Keratinocyte (primary cell): ENCODE results near the gene MAP6D1. TPM values are rescaled to one million over a fixed set of nuclear protein-coding genes. Genes with fewer than 3 reads are reported as not detected.

Experiments
- DNase-seq: peaks from one replicate; pipeline ENCODE4 v3.0.0-alpha.2; 2011; ENCODE audit warnings: low read depth, missing footprints, low spot score
- FAIRE-seq: peaks from 2 replicates; lab custom pipeline; 2011; peaks lifted over from hg19 to GRCh38; lab: Jason Lieb, UNC
- H2AFZ ChIP-seq: 2 replicates; pipeline ENCODE4 v1.6.0; 2012; ENCODE audit warnings: low read length, control low read depth, inconsistent platforms; ENCODE audit not compliant: control insufficient read depth
- H3K27ac ChIP-seq: 2 replicates; pipeline ENCODE4 v1.5.1; 2011; ENCODE audit warnings: low read length; ENCODE audit not compliant: control insufficient read depth, insufficient read depth
- H3K27me3 ChIP-seq: 3 replicates; pipeline ENCODE4 v1.6.0; 2011; ENCODE audit warnings: low read length; ENCODE audit not compliant: control insufficient read depth, insufficient read depth; ENCODE audit errors: extremely low read depth
- H3K36me3 ChIP-seq, 2 experiments: 2 replicates in 1 of 2; 3 replicates in 1 of 2; pipeline ENCODE4 v1.5.1; 2011; ENCODE audit warnings: low read length in 2 of 2, mild to moderate bottlenecking in 1 of 2; ENCODE audit not compliant: control insufficient read depth in 2 of 2, insufficient read depth in 2 of 2; ENCODE audit errors: extremely low read depth in 1 of 2
- H3K4me1 ChIP-seq: 3 replicates; pipeline ENCODE4 v1.5.1; 2011; ENCODE audit warnings: low read length; ENCODE audit not compliant: control insufficient read depth, insufficient read depth; ENCODE audit errors: extremely low read depth
- H3K4me2 ChIP-seq: 3 replicates; pipeline ENCODE4 v1.6.0; 2011; ENCODE audit warnings: low read depth, low read length; ENCODE audit not compliant: control insufficient read depth, insufficient read depth; ENCODE audit errors: extremely low read depth
- H3K4me3 ChIP-seq, 3 experiments: fragments of 200-600 bp in 1 of 3; sonication (generic) in 1 of 3; 2 replicates in 2 of 3; 3 replicates in 1 of 3; pipeline ENCODE4 v1.5.1; 2011 to 2016; ENCODE audit warnings: low read length in 3 of 3, mild to moderate bottlenecking in 3 of 3, control low read depth in 2 of 3, inconsistent platforms in 1 of 3, low read depth in 1 of 3, mixed read lengths in 1 of 3, mixed run types in 1 of 3, moderate library complexity in 1 of 3; ENCODE audit not compliant: control insufficient read depth in 2 of 3, insufficient read depth in 2 of 3; ENCODE audit errors: extremely low read depth in 1 of 3
- H3K79me2 ChIP-seq: 2 replicates; pipeline ENCODE4 v1.6.0; 2012; ENCODE audit warnings: low read length; ENCODE audit not compliant: control insufficient read depth, insufficient read depth
- H3K9ac ChIP-seq: 3 replicates; pipeline ENCODE4 v1.6.0; 2011; ENCODE audit warnings: low read length; ENCODE audit not compliant: control insufficient read depth, insufficient read depth; ENCODE audit errors: extremely low read depth
- H3K9me1 ChIP-seq: 3 replicates; pipeline ENCODE4 v1.6.0; 2011; ENCODE audit warnings: low read length; ENCODE audit not compliant: control insufficient read depth, insufficient read depth; ENCODE audit errors: extremely low read depth
- H3K9me3 ChIP-seq: 2 replicates; pipeline ENCODE4 v1.5.1; 2012; ENCODE audit warnings: low read depth, low read length; ENCODE audit not compliant: control insufficient read depth
- H4K20me1 ChIP-seq: 3 replicates; pipeline ENCODE4 v1.6.0; 2011; ENCODE audit warnings: low read length; ENCODE audit not compliant: control insufficient read depth, insufficient read depth; ENCODE audit errors: extremely low read depth
- EZH2 ChIP-seq: IDR thresholded peaks from one replicate; pipeline ENCODE4 v1.6.1; 2012; ENCODE audit warnings: inconsistent platforms, mild to moderate bottlenecking, low read length, moderate library complexity
- dilution Hi-C: fragments of 300-500 bp; cut with MboI; formaldehyde crosslinking; loops from one replicate; pipeline ENCODE4 v1.7.0; 2020; ENCODE audit warnings: low sequenced_read_pairs; ENCODE audit not compliant: extremely low pct_ligation_motif_present
- polyA plus RNA-seq, 5 experiments: library from polyadenylated mRNA; depleted of rRNA in 3 of 5; stranded (reverse) in 3 of 5; stranded (forward) in 1 of 5; unstranded in 1 of 5; fragments of >200 nt; gene quantifications; 1 replicate in 1 of 5; 2 replicates in 3 of 5; 3 replicates in 1 of 5; pipeline versions ENCODE4 v1.2.1 to v1.2.3, GENCODE V29; 2011 to 2012; ENCODE audit warnings: missing spikeins in 2 of 5, low read depth in 1 of 5, low replicate concordance in 1 of 5
- TF ChIP-seq, protein P1 (sequence below), 3 experiments: IDR thresholded peaks in 1 of 3; conservative IDR thresholded peaks in 1 of 3; optimal IDR thresholded peaks in 1 of 3; 2 replicates in 2 of 3; 3 replicates in 1 of 3; pipeline versions ENCODE3 to v1.5.1; 2011; ENCODE audit warnings: low read length in 3 of 3, mild to moderate bottlenecking in 3 of 3, moderate library complexity in 2 of 3, control low read depth in 1 of 3, inconsistent platforms in 1 of 3; ENCODE audit not compliant: insufficient read depth in 2 of 3; ENCODE audit errors: extremely low read depth in 1 of 3

The MAP6D1 gene
- polyA plus RNA-seq, 1 donor (not counting 4 experiments of a cell fraction or from before 2014, with no cell fraction given): 1.4 TPM

DNA sequence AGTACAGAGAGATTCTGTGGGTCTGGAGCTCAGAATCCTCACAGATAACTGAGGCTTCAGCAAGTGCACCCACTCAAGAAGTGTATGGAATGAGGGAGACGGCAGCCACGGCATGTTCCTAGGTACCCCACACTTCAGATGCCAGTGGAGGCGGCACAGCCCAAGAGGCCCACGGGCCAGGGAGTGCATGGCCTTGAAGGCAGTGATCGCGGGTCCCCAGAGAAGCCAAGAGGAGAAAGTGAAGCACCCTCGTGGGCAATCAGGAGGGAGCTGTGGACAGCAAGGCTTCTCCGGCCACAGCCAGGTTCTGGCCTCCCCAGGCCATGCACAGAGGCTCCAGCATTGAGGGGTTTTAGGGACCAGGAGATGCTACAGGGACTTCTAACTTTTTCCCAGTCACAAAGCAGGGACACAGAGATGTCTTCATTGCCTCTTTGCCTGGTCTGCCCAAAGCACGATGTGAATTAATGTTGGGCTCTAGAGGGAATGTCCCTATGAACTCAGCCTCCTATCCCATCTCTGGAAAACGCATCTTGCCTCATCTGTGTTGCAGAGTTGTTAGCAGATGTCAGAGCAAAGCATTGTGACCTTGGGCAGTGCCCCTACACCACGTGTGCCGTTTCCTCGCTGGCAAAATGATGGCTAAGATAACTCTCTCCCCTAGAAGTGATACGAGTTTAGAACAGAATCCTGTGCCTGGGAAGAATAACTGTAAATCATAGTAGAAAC lies 2.6 kb upstream of the MAP6D1 start:
- Histone ChIP-seq H2AFZ (no peak overlapping the region), H3K4me1 (peaks cover 17% of the 10 kb centered on the region), H3K27ac (no peak overlapping the region), H3K9me3 (no peaks in the 10 kb centered on the region), H3K9ac (no peak overlapping the region), H3K27me3 (no peaks in the 10 kb centered on the region), H3K4me3 (no peak overlapping the region), H3K9me1 (no peaks in the 10 kb centered on the region), H3K79me2 (no peaks in the 10 kb centered on the region), H3K4me2 (no peak overlapping the region), H4K20me1 (no peaks in the 10 kb centered on the region), H3K36me3 (peaks cover 5 to 12% of the 10 kb centered on the region in 2 experiments)
- DNase-seq (no peak), FAIRE-seq (no peak)
- no peak for TF ChIP-seq EZH2
- TF ChIP-seq, protein P1, sequence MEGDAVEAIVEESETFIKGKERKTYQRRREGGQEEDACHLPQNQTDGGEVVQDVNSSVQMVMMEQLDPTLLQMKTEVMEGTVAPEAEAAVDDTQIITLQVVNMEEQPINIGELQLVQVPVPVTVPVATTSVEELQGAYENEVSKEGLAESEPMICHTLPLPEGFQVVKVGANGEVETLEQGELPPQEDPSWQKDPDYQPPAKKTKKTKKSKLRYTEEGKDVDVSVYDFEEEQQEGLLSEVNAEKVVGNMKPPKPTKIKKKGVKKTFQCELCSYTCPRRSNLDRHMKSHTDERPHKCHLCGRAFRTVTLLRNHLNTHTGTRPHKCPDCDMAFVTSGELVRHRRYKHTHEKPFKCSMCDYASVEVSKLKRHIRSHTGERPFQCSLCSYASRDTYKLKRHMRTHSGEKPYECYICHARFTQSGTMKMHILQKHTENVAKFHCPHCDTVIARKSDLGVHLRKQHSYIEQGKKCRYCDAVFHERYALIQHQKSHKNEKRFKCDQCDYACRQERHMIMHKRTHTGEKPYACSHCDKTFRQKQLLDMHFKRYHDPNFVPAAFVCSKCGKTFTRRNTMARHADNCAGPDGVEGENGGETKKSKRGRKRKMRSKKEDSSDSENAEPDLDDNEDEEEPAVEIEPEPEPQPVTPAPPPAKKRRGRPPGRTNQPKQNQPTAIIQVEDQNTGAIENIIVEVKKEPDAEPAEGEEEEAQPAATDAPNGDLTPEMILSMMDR (optimal IDR thresholded peaks at IDR 0.05 in 1 of 3, IDR thresholded peaks at IDR 0.05 in 1 of 3, conservative IDR thresholded peaks at IDR 0.05 in 1 of 3; ENCODE audit: extremely low read depth in 1 of 3, insufficient read depth in 2 of 3, low read length in 3 of 3): no peak
- dilution Hi-C loops: no loop called here

DNA sequence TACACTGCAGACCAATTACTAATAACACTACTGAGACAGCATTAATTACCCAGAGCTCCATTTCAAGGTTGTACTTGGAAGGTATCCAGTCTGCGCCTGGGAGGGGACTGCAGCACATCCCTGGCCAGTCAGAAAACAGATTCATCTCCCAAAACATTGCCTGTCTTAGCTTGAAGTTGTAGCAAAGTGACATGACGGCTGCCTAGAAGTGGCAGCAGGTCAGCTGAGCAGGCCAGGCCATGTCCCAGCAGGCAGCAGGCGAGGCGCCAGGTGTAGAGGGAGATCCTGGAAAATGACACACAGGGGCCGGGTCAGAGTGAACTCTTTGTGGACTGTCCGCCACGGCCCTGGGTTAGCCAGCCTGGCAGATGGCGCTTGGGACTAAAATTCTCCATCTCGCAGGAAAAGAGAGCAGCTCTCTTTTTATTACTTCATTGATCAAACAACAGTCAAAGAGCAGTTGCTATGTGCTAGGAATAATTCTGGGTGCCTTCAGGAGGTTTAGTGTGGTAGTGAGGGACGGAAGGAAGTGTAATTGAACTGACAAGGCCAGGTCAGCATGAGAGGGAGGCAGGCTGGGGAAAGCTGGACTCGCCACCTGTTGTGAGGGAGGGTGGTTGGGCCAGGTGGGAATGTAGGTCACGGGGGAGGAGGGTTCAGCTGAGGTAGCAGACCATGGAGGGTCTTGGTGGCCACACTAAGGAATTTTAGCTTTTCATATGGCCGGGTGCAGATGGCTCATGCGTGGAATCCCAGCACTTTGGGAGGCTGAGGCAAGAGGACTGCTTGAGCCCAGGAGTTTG lies 1.3 kb upstream of the MAP6D1 start:
- Histone ChIP-seq H3K9me1 (no peaks in the 10 kb centered on the region), H3K4me2 (peak overlapping the region; percentile 3), H3K4me3 (no peak overlapping the region), H3K9ac (no peak overlapping the region), H3K4me1 (peaks cover 17% of the 10 kb centered on the region), H2AFZ (no peak overlapping the region), H4K20me1 (no peaks in the 10 kb centered on the region), H3K36me3 (peaks cover 2 to 12% of the 10 kb centered on the region in 2 experiments), H3K79me2 (no peaks in the 10 kb centered on the region), H3K27ac (no peak overlapping the region), H3K27me3 (no peaks in the 10 kb centered on the region), H3K9me3 (no peaks in the 10 kb centered on the region)
- dilution Hi-C loops: no loop called here
- FAIRE-seq (peak; percentile 66), DNase-seq (no peak)
- TF ChIP-seq, protein P1 (optimal IDR thresholded peaks at IDR 0.05 in 1 of 3, IDR thresholded peaks at IDR 0.05 in 1 of 3, conservative IDR thresholded peaks at IDR 0.05 in 1 of 3; ENCODE audit: extremely low read depth in 1 of 3, insufficient read depth in 2 of 3, low read length in 3 of 3): no peak
